Liver (tissue), 9 donors: Measurements from ENCODE around the gene SPINK9. TPM values are rescaled to one million over a fixed set of nuclear protein-coding genes. Genes with fewer than 3 reads are reported as not detected.
A peak's percentile ranks its signal among the peaks of the same experiment; 100 is the strongest.

Experiments
- DNase-seq: peaks from one replicate; pipeline ENCODE4 v3.0.0-alpha.2; 2017; ENCODE audit warnings: low spot score
- H3K27ac ChIP-seq, 2 donors: one replicate each; pipeline ENCODE4 v1.7.0; 2013; ENCODE audit warnings: inconsistent platforms in 2 of 2, low read length in 2 of 2, control low read depth in 1 of 2, low read depth in 1 of 2, mild to moderate bottlenecking in 1 of 2
- H3K27me3 ChIP-seq, 4 donors: one replicate each; pipeline versions ENCODE4 v1.6.1 to v1.7.0; 2013; ENCODE audit warnings: low read length in 3 of 4, inconsistent platforms in 1 of 4, mild to moderate bottlenecking in 1 of 4, moderate library complexity in 1 of 4; ENCODE audit not compliant: control insufficient read depth in 4 of 4, insufficient read depth in 4 of 4
- H3K36me3 ChIP-seq, 4 donors: one replicate each; pipeline versions ENCODE4 v1.6.1 to v1.7.0; 2013; ENCODE audit warnings: low read length in 3 of 4, mild to moderate bottlenecking in 3 of 4, low read depth in 1 of 4, moderate library complexity in 1 of 4; ENCODE audit not compliant: control insufficient read depth in 4 of 4, insufficient read depth in 3 of 4
- H3K4me1 ChIP-seq, 4 donors: one replicate each; pipeline versions ENCODE4 v1.6.1 to v1.7.0; 2013; ENCODE audit warnings: low read length in 3 of 4, mild to moderate bottlenecking in 3 of 4, moderate library complexity in 1 of 4; ENCODE audit not compliant: control insufficient read depth in 4 of 4, insufficient read depth in 4 of 4
- H3K4me3 ChIP-seq, 3 donors: one replicate each; pipeline versions ENCODE4 v1.6.1 to v1.7.0; 2013; ENCODE audit warnings: low read length in 3 of 3, control low read depth in 1 of 3, low read depth in 1 of 3, mild to moderate bottlenecking in 1 of 3
- H3K9ac ChIP-seq, 2 donors: one replicate each; pipeline ENCODE4 v1.7.0; 2013; ENCODE audit warnings: low read length in 2 of 2, mild to moderate bottlenecking in 2 of 2, moderate library complexity in 2 of 2, control low read depth in 1 of 2, low read depth in 1 of 2
- H3K9me3 ChIP-seq, 4 donors: one replicate each; pipeline versions ENCODE4 v1.6.1 to v1.7.0; 2013; ENCODE audit warnings: low read length in 3 of 4; ENCODE audit not compliant: control insufficient read depth in 4 of 4
- EGR1 ChIP-seq, 2 donors: IDR thresholded peaks; 2 replicates each; pipeline ENCODE4 v1.6.1; 2016 to 2018; ENCODE audit warnings: antibody characterized with exemption in 2 of 2, low read depth in 2 of 2
- FOXA1 ChIP-seq: IDR thresholded peaks from 2 replicates; pipeline ENCODE4 v1.6.1; 2016; ENCODE audit warnings: antibody characterized with exemption
- GABPA ChIP-seq, 2 donors: IDR thresholded peaks in 1 of 2; conservative IDR thresholded peaks in 1 of 2; 2 replicates each; pipeline ENCODE4 v1.6.1; 2016; ENCODE audit warnings: antibody characterized with exemption in 2 of 2, mild to moderate bottlenecking in 1 of 2, moderate library complexity in 1 of 2
- HNF4A ChIP-seq, 2 donors: conservative IDR thresholded peaks; 2 replicates each; pipeline ENCODE4 v1.6.1; 2016; ENCODE audit warnings: antibody characterized with exemption in 2 of 2, mild to moderate bottlenecking in 2 of 2
- HNF4G ChIP-seq: IDR thresholded peaks from 2 replicates; pipeline ENCODE4 v1.6.1; 2016; ENCODE audit warnings: antibody characterized with exemption
- JUND ChIP-seq, 2 donors: IDR thresholded peaks; 2 replicates each; pipeline ENCODE4 v1.6.1; 2016; ENCODE audit warnings: antibody characterized with exemption in 2 of 2
- NR2F2 ChIP-seq: IDR thresholded peaks from 2 replicates; pipeline ENCODE4 v1.6.1; 2016; ENCODE audit warnings: antibody characterized with exemption
- RAD21 ChIP-seq, 2 donors: IDR thresholded peaks; 2 replicates each; pipeline ENCODE4 v1.6.1; 2016; ENCODE audit warnings: antibody characterized with exemption in 2 of 2, mild to moderate bottlenecking in 2 of 2
- SP1 ChIP-seq: IDR thresholded peaks from 2 replicates; pipeline ENCODE4 v1.6.1; 2018; ENCODE audit warnings: antibody characterized with exemption, mild to moderate bottlenecking
- TAF1 ChIP-seq: conservative IDR thresholded peaks from 2 replicates; pipeline ENCODE4 v1.6.1; 2016; ENCODE audit warnings: antibody characterized with exemption, mild to moderate bottlenecking
- YY1 ChIP-seq: IDR thresholded peaks from 2 replicates; pipeline ENCODE4 v1.6.1; 2016; ENCODE audit warnings: antibody characterized with exemption, mild to moderate bottlenecking
- WGBS: extraction: QIAGEN DNeasy Blood & Tissue Kit; methylation state at CpG from one replicate; pipeline ENCODE4 v1.1.7; 2013; 5-methylcytosine and 5-hydroxymethylcytosine counted together
- polyA plus RNA-seq, 2 donors: library from polyadenylated mRNA; stranded (reverse) in 1 of 2; unstranded in 1 of 2; fragments of 200-250 nt in 1 of 2; fragments of >200 nt in 1 of 2; fragmentation: Nextera tagmentation in 1 of 2; extraction: Ambion mirVana in 1 of 2; gene quantifications; one replicate each; pipeline versions ENCODE4 v1.2.1 to v1.2.3, GENCODE V29; 2013 to 2015
- total RNA-seq, 2 donors: library from RNA; depleted of rRNA; stranded (reverse); fragments of >200 nt; gene quantifications; one replicate each; pipeline ENCODE4 v1.2.3, GENCODE V29; 2014
- TF ChIP-seq, protein P1 (sequence below): fragments of 150-350 bp; IDR thresholded peaks from 2 replicates; pipeline ENCODE4 v1.5.1; 2017; ENCODE audit warnings: improper control_type of control experiment, low read depth, low read length; ENCODE audit not compliant: missing input control
- TF ChIP-seq, protein P2 (sequence below): IDR thresholded peaks from 2 replicates; pipeline ENCODE4 v1.6.1; 2016; ENCODE audit warnings: antibody characterized with exemption
- donor health status: healthy.
- donor health status: healthy.
- donor health status: healthy.
- donor health status: healthy.
- donor health status: healthy.

SPINK9 gene
- total and polyA plus RNA-seq, 4 donors, result not detected

DNA sequence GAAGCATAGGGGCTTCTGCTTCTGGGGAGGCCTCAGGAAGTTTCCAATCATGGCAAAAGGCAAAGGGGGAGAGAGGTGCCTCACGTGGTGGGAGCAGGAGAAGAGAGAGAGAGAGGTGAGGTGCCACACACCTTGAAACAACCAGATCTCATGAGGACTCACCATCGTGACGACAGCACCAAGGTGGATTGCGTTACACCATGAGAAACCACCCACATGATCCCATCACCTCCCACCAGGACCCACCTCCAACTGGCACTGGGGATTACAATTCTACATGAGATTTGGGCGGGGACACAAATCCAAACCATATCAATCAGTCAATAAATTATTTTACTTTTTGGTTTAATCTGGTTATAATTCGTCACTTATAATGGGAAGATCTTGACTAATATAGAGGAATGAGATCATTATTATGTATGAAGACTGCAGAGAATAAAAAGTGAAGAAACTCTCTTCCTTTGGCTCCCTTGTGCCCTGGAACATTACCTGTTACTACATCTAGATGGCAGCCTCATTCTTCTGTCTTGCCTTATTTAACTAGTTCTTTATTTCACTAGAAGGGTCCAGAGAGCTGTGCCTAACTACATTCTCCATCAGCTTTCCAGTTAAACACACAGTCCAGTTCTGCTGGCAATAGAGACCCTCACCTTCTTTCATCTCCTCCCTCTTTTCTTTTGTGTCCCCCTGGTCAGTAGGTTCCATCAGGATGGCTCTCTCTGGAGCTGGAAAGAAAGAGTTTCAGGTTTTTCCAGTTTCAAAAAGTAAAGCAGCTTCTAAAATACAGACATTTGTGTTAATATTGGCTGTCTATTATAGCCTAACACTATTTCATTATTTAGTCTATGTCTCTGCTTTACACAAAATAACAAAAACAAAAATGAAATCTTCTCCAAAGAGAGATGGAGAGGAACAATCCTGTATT, 44.8 kb upstream of the SPINK9 start:
- TF ChIP-seq RAD21 (IDR thresholded peaks at IDR 0.05) (peak; percentile 68 to 76), GABPA (IDR thresholded peaks at IDR 0.05 in 1 of 2, conservative IDR thresholded peaks at IDR 0.05 in 1 of 2) (no peak), YY1 (no peak)
- TF ChIP-seq, protein P1, sequence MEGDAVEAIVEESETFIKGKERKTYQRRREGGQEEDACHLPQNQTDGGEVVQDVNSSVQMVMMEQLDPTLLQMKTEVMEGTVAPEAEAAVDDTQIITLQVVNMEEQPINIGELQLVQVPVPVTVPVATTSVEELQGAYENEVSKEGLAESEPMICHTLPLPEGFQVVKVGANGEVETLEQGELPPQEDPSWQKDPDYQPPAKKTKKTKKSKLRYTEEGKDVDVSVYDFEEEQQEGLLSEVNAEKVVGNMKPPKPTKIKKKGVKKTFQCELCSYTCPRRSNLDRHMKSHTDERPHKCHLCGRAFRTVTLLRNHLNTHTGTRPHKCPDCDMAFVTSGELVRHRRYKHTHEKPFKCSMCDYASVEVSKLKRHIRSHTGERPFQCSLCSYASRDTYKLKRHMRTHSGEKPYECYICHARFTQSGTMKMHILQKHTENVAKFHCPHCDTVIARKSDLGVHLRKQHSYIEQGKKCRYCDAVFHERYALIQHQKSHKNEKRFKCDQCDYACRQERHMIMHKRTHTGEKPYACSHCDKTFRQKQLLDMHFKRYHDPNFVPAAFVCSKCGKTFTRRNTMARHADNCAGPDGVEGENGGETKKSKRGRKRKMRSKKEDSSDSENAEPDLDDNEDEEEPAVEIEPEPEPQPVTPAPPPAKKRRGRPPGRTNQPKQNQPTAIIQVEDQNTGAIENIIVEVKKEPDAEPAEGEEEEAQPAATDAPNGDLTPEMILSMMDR, result peak; percentile 40
- H3K27ac ChIP-seq, result no peak overlapping the region
- DNase-seq, result no peak

DNA sequence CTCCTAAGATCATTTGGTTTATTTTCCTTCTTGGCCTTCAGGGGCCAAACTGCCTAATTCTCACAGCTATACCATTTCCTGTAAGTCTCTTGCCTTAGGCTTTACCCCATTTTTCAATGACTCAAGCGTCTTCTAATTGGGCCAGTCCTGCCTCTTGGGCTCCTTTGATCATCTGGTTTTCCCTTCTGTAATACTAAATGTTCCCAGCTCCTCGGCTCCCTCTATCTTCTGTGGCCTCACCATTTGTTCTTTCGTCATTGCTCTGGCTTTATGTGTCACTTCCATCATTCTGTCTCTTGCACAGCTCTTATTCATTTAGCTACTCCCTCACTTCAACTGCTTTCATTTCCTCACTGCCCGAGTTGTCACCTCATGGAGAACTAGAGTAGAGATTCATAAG, 37.6 kb upstream of the SPINK9 start:
- DNase-seq, result no peak
- no peak overlapping the region for H3K9ac ChIP-seq
- no peaks in the 10 kb centered on the region for H3K9me3 ChIP-seq
- H3K27ac ChIP-seq, result no peak overlapping the region
- 92% methylated on average over 4 of the region's 4 CpGs for WGBS
- no peak overlapping the region for H3K4me3 ChIP-seq
- no peaks in the 10 kb centered on the region for H3K27me3 ChIP-seq
- no peak for TF ChIP-seq YY1
- no peak for TF ChIP-seq GABPA (IDR thresholded peaks at IDR 0.05 in 1 of 2, conservative IDR thresholded peaks at IDR 0.05 in 1 of 2)
- no peak for TF ChIP-seq HNF4A (conservative IDR thresholded peaks at IDR 0.05)
- TF ChIP-seq, protein P2, sequence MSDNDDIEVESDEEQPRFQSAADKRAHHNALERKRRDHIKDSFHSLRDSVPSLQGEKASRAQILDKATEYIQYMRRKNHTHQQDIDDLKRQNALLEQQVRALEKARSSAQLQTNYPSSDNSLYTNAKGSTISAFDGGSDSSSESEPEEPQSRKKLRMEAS, result no peak
- TF ChIP-seq RAD21 (IDR thresholded peaks at IDR 0.05), result no peak
- TF ChIP-seq EGR1 (IDR thresholded peaks at IDR 0.05; ENCODE audit: low read depth in 2 of 2), result no peak
- no peak for TF ChIP-seq SP1
- TF ChIP-seq, protein P1, result no peak
- no peak for TF ChIP-seq HNF4G
- no peak for TF ChIP-seq NR2F2
- TF ChIP-seq JUND (IDR thresholded peaks at IDR 0.05), result no peak
- no peak for TF ChIP-seq TAF1
- TF ChIP-seq FOXA1, result no peak
- H3K36me3 ChIP-seq, result no peaks in the 10 kb centered on the region
- H3K4me1 ChIP-seq, result peaks cover 0 to 1% (median 0%) of the 10 kb centered on the region in 4 donors

More for the DNA sequence above, 44.8 kb upstream of the SPINK9 start:
- WGBS, result 80% methylated on average over 6 of the region's 6 CpGs
- no peaks in the 10 kb centered on the region for H3K27me3 ChIP-seq
- H3K4me1 ChIP-seq, result no peaks in the 10 kb centered on the region
- no peak overlapping the region for H3K4me3 ChIP-seq
- no peak overlapping the region for H3K9ac ChIP-seq
- H3K36me3 ChIP-seq, result no peaks in the 10 kb centered on the region
- no peaks in the 10 kb centered on the region for H3K9me3 ChIP-seq
